ENCODE results near the gene DNAH5. TPM values are rescaled to one million over a fixed set of nuclear protein-coding genes. Genes with fewer than 3 reads are reported as not detected.

DNAH5 gene
- total RNA-seq, 1 experiment from 2014 or later, result 2.4 TPM

- DNase-seq (ENCODE audit: low spot score), result no peak
These were observed 194.7 kb downstream of the DNAH5 start for GRCh38 chr5:13749766-13750165.

GRCh38 chr5:13746026-13746425, 198.5 kb downstream of the DNAH5 start:
- in situ Hi-C loops (cut with HindIII; ENCODE audit: low sequenced_read_pairs), result no loop called here
- no peak for DNase-seq (ENCODE audit: low spot score)

More at GRCh38 chr5:13749766-13750165, 194.7 kb downstream of the DNAH5 start:
- in situ Hi-C loops (cut with HindIII; ENCODE audit: low sequenced_read_pairs), result no loop called here

GRCh38 chr5:13745508-13745907, 199.0 kb downstream of the DNAH5 start:
- no peak for DNase-seq (ENCODE audit: low spot score)
- in situ Hi-C loops (cut with HindIII; ENCODE audit: low sequenced_read_pairs), result no loop called here

- in situ Hi-C loops (cut with HindIII; ENCODE audit: low sequenced_read_pairs), result no loop called here
- no peak for DNase-seq (ENCODE audit: low spot score)
These were observed 204.0 kb downstream of the DNAH5 start for GRCh38 chr5:13740471-13740870.

GRCh38 chr5:13739479-13739878, 205.0 kb downstream of the DNAH5 start:
- in situ Hi-C loops (cut with HindIII; ENCODE audit: low sequenced_read_pairs), result no loop called here
- DNase-seq (ENCODE audit: low spot score), result no peak

- no peak for DNase-seq (ENCODE audit: low spot score)
- in situ Hi-C loops (cut with HindIII; ENCODE audit: low sequenced_read_pairs), result no loop called here
These were observed 208.8 kb downstream of the DNAH5 start for GRCh38 chr5:13735691-13736090.

- no peak for DNase-seq (ENCODE audit: low spot score)
- in situ Hi-C loops (cut with HindIII; ENCODE audit: low sequenced_read_pairs), result no loop called here
These were observed 213.3 kb downstream of the DNAH5 start for GRCh38 chr5:13731121-13731628.

GRCh38 chr5:13708906-13709305, 235.6 kb downstream of the DNAH5 start:
- in situ Hi-C loops (cut with HindIII; ENCODE audit: low sequenced_read_pairs), result no loop called here

GRCh38 chr5:13708432-13708831, 236.1 kb downstream of the DNAH5 start:
- in situ Hi-C loops (cut with HindIII; ENCODE audit: low sequenced_read_pairs), result no loop called here
- DNase-seq (ENCODE audit: low spot score), result no peak

More at GRCh38 chr5:13708906-13709305, 235.6 kb downstream of the DNAH5 start:
- no peak for DNase-seq (ENCODE audit: low spot score)

GRCh38 chr5:13704396-13704795, 240.1 kb downstream of the DNAH5 start:
- DNase-seq (ENCODE audit: low spot score), result no peak
- in situ Hi-C loops (cut with HindIII; ENCODE audit: low sequenced_read_pairs), result no loop called here

GRCh38 chr5:13700626-13701025, 243.9 kb downstream of the DNAH5 start:
- in situ Hi-C loops (cut with HindIII; ENCODE audit: low sequenced_read_pairs), result no loop called here
- no peak for DNase-seq (ENCODE audit: low spot score)

- no peak for DNase-seq (ENCODE audit: low spot score)
- in situ Hi-C loops (cut with HindIII; ENCODE audit: low sequenced_read_pairs), result no loop called here
These were observed 245.6 kb downstream of the DNAH5 start for GRCh38 chr5:13698885-13699284.

- no peak for DNase-seq (ENCODE audit: low spot score)
- in situ Hi-C loops (cut with HindIII; ENCODE audit: low sequenced_read_pairs), result no loop called here
These were observed 249.3 kb downstream of the DNAH5 start for GRCh38 chr5:13695076-13695712.

GRCh38 chr5:13692172-13692571, 252.3 kb downstream of the DNAH5 start:
- DNase-seq (ENCODE audit: low spot score), result no peak
- in situ Hi-C loops (cut with HindIII; ENCODE audit: low sequenced_read_pairs), result no loop called here

GRCh38 chr5:13676531-13676930, 268.0 kb downstream of the DNAH5 start:
- in situ Hi-C loops (cut with HindIII; ENCODE audit: low sequenced_read_pairs), result no loop called here

GRCh38 chr5:13674391-13674790, 270.1 kb downstream of the DNAH5 start:
- in situ Hi-C loops (cut with HindIII; ENCODE audit: low sequenced_read_pairs), result no loop called here
- DNase-seq (ENCODE audit: low spot score), result no peak

More at GRCh38 chr5:13676531-13676930, 268.0 kb downstream of the DNAH5 start:
- DNase-seq (ENCODE audit: low spot score), result no peak

- in situ Hi-C loops (cut with HindIII; ENCODE audit: low sequenced_read_pairs), result no loop called here
- no peak for DNase-seq (ENCODE audit: low spot score)
These were observed 271.0 kb downstream of the DNAH5 start for GRCh38 chr5:13673511-13673910.

- DNase-seq (ENCODE audit: low spot score), result no peak
- in situ Hi-C loops (cut with HindIII; ENCODE audit: low sequenced_read_pairs), result no loop called here
These were observed 280.1 kb downstream of the DNAH5 start for GRCh38 chr5:13664377-13664776.

- in situ Hi-C loops (cut with HindIII; ENCODE audit: low sequenced_read_pairs), result no loop called here
- DNase-seq (ENCODE audit: low spot score), result no peak
These were observed 281.9 kb downstream of the DNAH5 start for GRCh38 chr5:13662626-13663025.

GRCh38 chr5:13661272-13661671, 283.2 kb downstream of the DNAH5 start:
- DNase-seq (ENCODE audit: low spot score), result no peak
- in situ Hi-C loops (cut with HindIII; ENCODE audit: low sequenced_read_pairs), result no loop called here

GRCh38 chr5:13660072-13660471, 284.4 kb downstream of the DNAH5 start:
- in situ Hi-C loops (cut with HindIII; ENCODE audit: low sequenced_read_pairs), result no loop called here
- DNase-seq (ENCODE audit: low spot score), result no peak

All from G401 (cell line).